HEK293 (cell line): ENCODE data around the gene CBLL2.

ENCODE experiments used
- OVOL3 ChIP-seq: fragments of 450-650 bp; formaldehyde crosslinking; IDR thresholded peaks from 2 replicates; pipeline ENCODE4 v1.5.1; 2016; ENCODE audit warnings: missing biosample characterization, missing genetic modification characterization
- PRDM6 ChIP-seq: fragments of 450-650 bp; formaldehyde crosslinking; IDR thresholded peaks from 2 replicates; pipeline ENCODE4 v1.5.1; 2017; ENCODE audit warnings: missing biosample characterization, missing genetic modification characterization
- REST ChIP-seq: fragments of 450-650 bp; formaldehyde crosslinking; IDR thresholded peaks from 2 replicates; pipeline ENCODE4 v1.5.1; 2016; ENCODE audit warnings: missing biosample characterization, missing genetic modification characterization
- ZFP37 ChIP-seq: fragments of 450-650 bp; formaldehyde crosslinking; IDR thresholded peaks from 2 replicates; pipeline ENCODE4 v1.5.1; 2016; ENCODE audit warnings: missing biosample characterization, missing genetic modification characterization
- ZIC2 ChIP-seq: fragments of 450-650 bp; formaldehyde crosslinking; IDR thresholded peaks from 2 replicates; pipeline ENCODE4 v1.5.1; 2016; ENCODE audit warnings: missing biosample characterization, missing genetic modification characterization
- ZNF239 ChIP-seq: fragments of 450-650 bp; formaldehyde crosslinking; IDR thresholded peaks from 2 replicates; pipeline ENCODE4 v1.5.1; 2016; ENCODE audit warnings: missing biosample characterization, missing genetic modification characterization
- ZNF350 ChIP-seq: fragments of 450-650 bp; formaldehyde crosslinking; IDR thresholded peaks from 2 replicates; pipeline ENCODE4 v1.5.0; 2017; ENCODE audit warnings: missing biosample characterization, mild to moderate bottlenecking, missing genetic modification characterization
- ZNF366 ChIP-seq: fragments of 450-650 bp; formaldehyde crosslinking; conservative IDR thresholded peaks from 2 replicates; pipeline ENCODE4 v1.5.1; 2016; ENCODE audit warnings: missing biosample characterization, missing genetic modification characterization
- ZNF391 ChIP-seq: fragments of 450-650 bp; formaldehyde crosslinking; IDR thresholded peaks from 2 replicates; pipeline ENCODE4 v1.5.1; 2016; ENCODE audit warnings: low read depth, missing biosample characterization, missing genetic modification characterization, borderline replicate concordance
- ZNF501 ChIP-seq: fragments of 450-650 bp; formaldehyde crosslinking; IDR thresholded peaks from 2 replicates; pipeline ENCODE4 v1.5.1; 2016; ENCODE audit warnings: missing biosample characterization, missing genetic modification characterization
- ZNF558 ChIP-seq: fragments of 450-650 bp; formaldehyde crosslinking; IDR thresholded peaks from 2 replicates; pipeline ENCODE4 v1.5.1; 2016; ENCODE audit warnings: missing biosample characterization, missing genetic modification characterization
- TF ChIP-seq, protein P1 (sequence below): fragments of 450-650 bp; formaldehyde crosslinking; IDR thresholded peaks from 2 replicates; pipeline ENCODE4 v1.5.1; 2016; ENCODE audit warnings: missing biosample characterization, missing genetic modification characterization
- TF ChIP-seq, protein P2 (sequence below): fragments of 450-650 bp; formaldehyde crosslinking; conservative IDR thresholded peaks from 2 replicates; pipeline ENCODE4 v1.5.1; 2016; ENCODE audit warnings: low read depth, missing biosample characterization, missing genetic modification characterization

GRCh38 chrX:22247169-22247568, 25.5 kb upstream of the CBLL2 start:
- TF ChIP-seq, protein P1, sequence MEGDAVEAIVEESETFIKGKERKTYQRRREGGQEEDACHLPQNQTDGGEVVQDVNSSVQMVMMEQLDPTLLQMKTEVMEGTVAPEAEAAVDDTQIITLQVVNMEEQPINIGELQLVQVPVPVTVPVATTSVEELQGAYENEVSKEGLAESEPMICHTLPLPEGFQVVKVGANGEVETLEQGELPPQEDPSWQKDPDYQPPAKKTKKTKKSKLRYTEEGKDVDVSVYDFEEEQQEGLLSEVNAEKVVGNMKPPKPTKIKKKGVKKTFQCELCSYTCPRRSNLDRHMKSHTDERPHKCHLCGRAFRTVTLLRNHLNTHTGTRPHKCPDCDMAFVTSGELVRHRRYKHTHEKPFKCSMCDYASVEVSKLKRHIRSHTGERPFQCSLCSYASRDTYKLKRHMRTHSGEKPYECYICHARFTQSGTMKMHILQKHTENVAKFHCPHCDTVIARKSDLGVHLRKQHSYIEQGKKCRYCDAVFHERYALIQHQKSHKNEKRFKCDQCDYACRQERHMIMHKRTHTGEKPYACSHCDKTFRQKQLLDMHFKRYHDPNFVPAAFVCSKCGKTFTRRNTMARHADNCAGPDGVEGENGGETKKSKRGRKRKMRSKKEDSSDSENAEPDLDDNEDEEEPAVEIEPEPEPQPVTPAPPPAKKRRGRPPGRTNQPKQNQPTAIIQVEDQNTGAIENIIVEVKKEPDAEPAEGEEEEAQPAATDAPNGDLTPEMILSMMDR (tag by site-specific recombination) = no peak
- TF ChIP-seq ZFP37 (tag by site-specific recombination) = no peak
- TF ChIP-seq ZNF501 = no peak
- TF ChIP-seq ZNF350 (tag by site-specific recombination) = no peak
- no peak for TF ChIP-seq ZIC2 (tag by site-specific recombination)
- no peak for TF ChIP-seq ZNF366 (tag by site-specific recombination)
- TF ChIP-seq PRDM6 = no peak
- TF ChIP-seq REST (tag by site-specific recombination) = no peak
- TF ChIP-seq ZNF239 (tag by site-specific recombination) = no peak
- TF ChIP-seq OVOL3 (tag by site-specific recombination) = no peak
- TF ChIP-seq, protein P2, sequence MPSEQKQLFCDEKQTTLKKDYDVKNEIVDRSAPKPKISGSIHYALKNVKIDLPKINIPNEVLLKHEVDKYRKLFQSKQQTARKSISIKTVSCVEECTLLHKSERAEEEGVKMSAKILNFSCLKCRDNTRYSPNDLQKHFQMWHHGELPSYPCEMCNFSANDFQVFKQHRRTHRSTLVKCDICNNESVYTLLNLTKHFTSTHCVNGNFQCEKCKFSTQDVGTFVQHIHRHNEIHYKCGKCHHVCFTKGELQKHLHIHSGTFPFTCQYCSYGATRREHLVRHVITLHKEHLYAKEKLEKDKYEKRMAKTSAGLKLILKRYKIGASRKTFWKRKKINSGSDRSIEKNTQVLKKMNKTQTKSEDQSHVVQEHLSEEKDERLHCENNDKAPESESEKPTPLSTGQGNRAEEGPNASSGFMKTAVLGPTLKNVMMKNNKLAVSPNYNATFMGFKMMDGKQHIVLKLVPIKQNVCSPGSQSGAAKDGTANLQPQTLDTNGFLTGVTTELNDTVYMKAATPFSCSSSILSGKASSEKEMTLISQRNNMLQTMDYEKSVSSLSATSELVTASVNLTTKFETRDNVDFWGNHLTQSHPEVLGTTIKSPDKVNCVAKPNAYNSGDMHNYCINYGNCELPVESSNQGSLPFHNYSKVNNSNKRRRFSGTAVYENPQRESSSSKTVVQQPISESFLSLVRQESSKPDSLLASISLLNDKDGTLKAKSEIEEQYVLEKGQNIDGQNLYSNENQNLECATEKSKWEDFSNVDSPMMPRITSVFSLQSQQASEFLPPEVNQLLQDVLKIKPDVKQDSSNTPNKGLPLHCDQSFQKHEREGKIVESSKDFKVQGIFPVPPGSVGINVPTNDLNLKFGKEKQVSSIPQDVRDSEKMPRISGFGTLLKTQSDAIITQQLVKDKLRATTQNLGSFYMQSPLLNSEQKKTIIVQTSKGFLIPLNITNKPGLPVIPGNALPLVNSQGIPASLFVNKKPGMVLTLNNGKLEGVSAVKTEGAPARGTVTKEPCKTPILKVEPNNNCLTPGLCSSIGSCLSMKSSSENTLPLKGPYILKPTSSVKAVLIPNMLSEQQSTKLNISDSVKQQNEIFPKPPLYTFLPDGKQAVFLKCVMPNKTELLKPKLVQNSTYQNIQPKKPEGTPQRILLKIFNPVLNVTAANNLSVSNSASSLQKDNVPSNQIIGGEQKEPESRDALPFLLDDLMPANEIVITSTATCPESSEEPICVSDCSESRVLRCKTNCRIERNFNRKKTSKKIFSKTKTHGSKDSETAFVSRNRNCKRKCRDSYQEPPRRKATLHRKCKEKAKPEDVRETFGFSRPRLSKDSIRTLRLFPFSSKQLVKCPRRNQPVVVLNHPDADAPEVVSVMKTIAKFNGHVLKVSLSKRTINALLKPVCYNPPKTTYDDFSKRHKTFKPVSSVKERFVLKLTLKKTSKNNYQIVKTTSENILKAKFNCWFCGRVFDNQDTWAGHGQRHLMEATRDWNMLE (tag by site-specific recombination) = no peak
- TF ChIP-seq ZNF558 (tag by site-specific recombination) = no peak
- no peak for TF ChIP-seq ZNF391
